T-helper 22 cell (primary cell): ENCODE results near the gene TRA2B.

ENCODE experiments used
- DNase-seq: peaks from one replicate; pipeline ENCODE4 v3.0.0-alpha.2; 2020; ENCODE audit warnings: low read depth

Gene TRA2B

GRCh38 chr3:185937689-185938374 lies at the start of gene TRA2B:
TRA2B (minus strand) TSS chr3:185938014; CDS start chr3:185937860, 154 bp downstream.
- DNase-seq = peak; percentile 97

DNA sequence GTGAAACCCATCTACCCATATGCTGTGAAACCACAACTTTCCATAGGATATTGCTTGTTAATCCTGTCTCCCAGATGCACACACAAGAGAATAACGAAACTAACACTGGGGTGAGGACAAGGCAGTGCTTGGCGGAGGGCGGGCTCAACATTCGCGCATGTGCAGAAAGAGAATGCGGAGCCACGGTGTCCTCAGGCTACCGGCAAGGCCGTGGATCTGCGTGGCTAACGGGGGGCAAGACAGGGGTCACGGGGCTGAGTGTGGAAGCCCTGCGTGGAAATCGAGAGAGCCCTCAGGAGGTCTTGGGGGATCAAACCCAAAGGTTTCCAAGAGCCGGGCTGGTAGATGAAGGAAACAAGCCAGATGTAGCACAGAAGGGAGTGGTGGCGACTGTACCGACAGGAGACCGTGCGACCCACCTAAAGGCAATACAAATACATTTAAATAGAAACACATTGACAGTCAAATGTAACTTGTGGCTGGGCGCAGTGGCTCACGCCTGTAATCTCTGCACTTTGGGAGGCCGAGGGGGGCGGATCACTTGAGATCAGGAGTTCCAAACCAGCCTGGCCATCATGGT lies 48.5 kb upstream of the TRA2B start:
- no peak for DNase-seq

DNA sequence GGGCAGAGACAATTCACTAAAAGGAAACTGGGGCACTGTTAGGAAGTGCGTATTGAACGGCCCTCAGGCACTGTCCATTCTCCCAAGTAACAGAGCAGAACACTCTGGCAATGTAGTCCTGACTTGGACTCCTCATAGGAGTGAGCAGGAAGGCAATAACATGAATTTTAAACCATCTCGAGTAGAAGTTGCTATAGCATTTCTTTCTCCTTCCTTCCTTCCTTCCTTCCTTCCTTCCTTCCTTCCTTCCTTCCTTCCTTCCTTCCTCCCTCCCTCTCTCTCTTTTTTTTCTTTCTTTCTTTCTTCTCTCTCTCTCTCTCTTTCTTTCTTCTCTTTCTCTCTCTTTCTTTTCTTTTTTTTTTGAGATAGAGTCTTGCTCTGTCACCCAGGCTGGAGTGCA lies 46.4 kb upstream of the TRA2B start:
- DNase-seq = no peak

DNA sequence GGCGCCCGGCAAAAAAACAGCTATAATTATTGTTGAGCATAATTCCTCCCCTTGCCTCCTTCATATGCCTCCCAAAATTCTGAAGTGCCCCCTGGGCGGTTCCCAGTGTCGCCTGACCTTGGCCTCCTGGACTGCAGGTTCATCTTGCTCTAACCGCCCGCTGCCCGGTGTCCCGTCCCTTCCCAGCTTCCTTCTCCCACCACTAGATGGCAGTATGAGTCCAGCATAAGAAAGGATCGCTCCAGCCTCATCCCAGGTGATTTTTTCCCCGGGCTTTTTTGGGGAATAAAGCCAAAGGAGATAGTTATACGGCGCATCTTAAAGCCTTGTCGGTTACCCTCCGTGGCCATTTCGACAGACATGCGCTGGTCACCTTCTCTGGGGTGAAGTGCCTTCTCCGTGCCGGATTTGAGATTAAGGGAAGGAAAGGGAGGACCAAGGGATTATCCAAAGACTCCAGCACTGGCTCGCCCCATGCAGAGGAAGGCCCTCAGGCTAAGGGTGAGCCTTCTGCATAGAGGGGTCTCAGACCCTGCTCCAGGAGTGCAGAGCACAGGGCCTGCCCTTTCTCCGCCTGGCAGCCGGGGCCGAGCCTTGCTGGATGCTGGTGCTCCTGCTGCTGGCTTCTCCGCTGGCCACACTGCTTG lies 45.8 kb upstream of the TRA2B start:
- peak; percentile 15 for DNase-seq

GRCh38 chr3:185982632-185983031 lies 44.8 kb upstream of the TRA2B start:
- no peak for DNase-seq

DNA sequence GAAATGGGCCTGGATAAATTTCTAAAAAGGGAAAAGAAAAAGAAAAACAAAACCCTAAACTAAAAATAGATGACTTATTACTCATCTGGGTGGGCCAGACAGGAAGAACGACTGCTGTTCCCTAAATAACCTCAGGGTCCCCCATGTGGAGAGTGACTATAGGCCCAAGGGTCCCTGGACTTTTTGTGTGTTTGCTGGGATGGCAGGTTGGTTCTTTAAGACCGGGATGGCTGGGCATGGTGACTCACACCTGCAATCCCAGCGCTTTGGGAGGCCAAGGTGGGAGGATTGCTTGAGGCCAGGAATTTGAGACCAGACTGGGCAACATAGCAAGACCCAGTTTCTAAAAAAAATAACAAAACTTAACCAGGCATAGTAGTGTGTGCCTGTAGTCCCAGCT lies 43.8 kb upstream of the TRA2B start:
- no peak for DNase-seq

GRCh38 chr3:185979721-185980121 lies 41.9 kb upstream of the TRA2B start:
- no peak for DNase-seq

- DNase-seq = no peak
Measured at GRCh38 chr3:185978516-185978915, 40.7 kb upstream of the TRA2B start.

GRCh38 chr3:185977679-185978040 lies 39.8 kb upstream of the TRA2B start:
- no peak for DNase-seq

GRCh38 chr3:185976977-185977678 lies 39.3 kb upstream of the TRA2B start:
- DNase-seq = peak; percentile 43

- DNase-seq = no peak
Measured at GRCh38 chr3:185976100-185976499, 38.3 kb upstream of the TRA2B start.

DNA sequence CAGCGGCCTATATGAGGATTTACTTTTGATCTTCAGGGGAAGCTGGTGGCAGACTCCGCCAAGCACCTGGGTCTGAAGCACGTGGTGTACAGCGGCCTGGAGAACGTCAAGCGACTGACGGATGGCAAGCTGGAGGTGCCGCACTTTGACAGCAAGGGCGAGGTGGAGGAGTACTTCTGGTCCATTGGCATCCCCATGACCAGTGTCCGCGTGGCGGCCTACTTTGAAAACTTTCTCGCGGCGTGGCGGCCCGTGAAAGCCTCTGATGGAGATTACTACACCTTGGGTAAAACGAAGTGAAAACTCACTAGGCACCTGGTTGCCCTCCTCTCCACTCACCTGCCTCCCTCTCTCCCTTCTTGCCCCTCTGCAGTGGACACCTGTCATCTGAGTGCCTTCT lies 33.8 kb upstream of the TRA2B start:
- no peak for DNase-seq

- no peak for DNase-seq
Measured at GRCh38 chr3:185968168-185968567, 30.4 kb upstream of the TRA2B start.

- DNase-seq = no peak
Measured at GRCh38 chr3:185966655-185967054, 28.8 kb upstream of the TRA2B start.

DNA sequence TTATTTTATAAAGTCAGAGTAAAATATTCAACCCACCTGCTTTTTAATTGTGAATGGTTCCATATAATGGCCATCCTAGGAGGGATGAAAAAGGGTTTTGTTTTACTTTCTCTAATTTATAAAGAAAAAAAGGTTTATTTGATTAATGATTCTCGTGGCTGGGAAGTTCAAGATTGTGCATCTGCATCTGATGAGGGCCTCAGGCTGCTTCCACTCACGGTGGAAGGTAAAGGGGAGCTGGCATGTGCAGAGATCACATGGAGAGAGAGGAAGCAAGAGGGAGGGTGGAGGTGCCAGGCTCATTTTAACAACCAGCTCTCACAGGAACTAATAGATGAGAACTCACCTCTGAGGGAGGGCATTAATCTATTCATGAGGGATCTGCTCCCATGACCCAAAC lies 27.7 kb upstream of the TRA2B start:
- DNase-seq = no peak

- no peak for DNase-seq
Measured at GRCh38 chr3:185961675-185962232, 23.9 kb upstream of the TRA2B start.

DNA sequence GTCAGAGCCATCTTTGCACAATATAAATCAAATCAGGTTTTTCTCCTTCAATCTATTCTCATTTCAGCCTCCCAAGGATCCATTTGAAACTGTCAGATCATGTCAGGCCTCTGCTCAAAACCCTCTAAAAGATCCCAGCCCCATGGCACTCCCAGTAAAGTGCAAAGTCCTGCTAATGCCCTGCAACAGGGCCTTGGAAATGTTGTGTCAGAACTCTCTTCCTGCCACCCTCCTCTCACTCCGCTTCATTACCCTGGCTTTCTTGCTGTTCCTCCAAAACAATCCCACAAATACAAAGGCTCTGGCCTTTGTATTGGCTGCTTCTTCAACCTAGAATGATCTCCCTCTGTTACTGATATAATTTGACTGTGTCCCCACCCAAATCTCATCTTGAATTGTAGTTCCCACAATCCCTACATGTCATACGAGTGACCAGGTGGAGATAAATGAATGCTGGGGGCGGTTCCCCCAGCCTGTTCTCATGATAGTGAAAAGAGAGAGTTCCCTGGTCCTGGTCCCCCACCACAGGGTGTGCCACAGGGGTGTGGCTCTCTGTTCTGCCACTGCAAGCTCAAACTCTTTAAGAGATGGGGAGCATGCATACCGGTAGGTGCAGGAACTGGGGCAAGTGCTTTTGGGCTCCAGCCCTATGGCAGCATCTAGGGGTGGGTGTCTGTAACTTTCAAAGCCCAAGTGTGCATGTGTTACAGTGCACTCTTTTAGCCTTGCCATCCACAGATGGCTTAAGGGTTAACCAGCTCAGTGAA lies 22.9 kb upstream of the TRA2B start:
- no peak for DNase-seq

GRCh38 chr3:185959609-185960521 lies 22.1 kb upstream of the TRA2B start:
- no peak for DNase-seq

DNA sequence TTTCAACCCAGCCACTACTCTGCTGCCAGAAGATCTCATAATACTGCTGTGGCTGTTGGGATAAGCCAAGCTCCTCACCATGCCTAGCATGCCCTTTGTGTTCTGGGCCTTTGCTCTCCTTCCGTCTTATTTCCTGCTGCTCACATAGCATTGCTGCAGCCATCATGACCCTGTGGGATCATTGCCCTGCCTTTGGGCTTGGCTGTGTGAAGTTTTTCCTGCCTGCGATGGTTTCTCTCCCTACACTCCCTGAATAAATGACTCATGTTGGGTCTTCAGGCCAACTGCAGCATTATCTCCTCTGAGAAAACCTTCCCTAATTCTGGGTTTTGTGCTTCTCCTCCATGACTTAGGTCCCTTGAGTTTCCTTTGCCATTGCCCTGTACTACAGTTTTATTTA lies 20.8 kb upstream of the TRA2B start:
- no peak for DNase-seq

DNA sequence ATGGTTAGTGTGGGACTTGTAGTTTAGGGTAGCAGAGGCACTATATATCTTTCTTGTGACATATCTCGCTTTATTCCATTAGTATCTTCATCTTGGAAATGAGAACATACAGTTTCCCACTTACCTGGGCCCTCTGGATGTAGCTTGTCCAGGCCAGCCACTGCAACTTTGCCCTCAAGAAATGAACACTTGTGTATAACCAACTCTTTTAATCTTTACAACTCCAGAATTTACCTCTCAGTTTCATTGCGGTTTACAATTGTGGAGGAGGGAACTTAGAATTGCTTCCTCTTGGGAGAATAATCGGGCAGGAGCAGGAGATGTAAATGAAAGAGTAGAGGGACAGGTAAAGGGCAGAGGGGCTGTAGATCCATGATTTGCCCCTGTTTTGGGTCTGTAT lies 18.4 kb upstream of the TRA2B start:
- DNase-seq = no peak

GRCh38 chr3:185954366-185954723 lies 16.5 kb upstream of the TRA2B start:
- DNase-seq = no peak
